Measurements from ENCODE around the gene PDS5B. TPM values are rescaled to one million over a fixed set of nuclear protein-coding genes. Genes with fewer than 3 reads are reported as not detected.

PDS5B gene
- polyA plus RNA-seq, 4 donors, result 6.5 to 26.5 (median 7.8) TPM

DNA sequence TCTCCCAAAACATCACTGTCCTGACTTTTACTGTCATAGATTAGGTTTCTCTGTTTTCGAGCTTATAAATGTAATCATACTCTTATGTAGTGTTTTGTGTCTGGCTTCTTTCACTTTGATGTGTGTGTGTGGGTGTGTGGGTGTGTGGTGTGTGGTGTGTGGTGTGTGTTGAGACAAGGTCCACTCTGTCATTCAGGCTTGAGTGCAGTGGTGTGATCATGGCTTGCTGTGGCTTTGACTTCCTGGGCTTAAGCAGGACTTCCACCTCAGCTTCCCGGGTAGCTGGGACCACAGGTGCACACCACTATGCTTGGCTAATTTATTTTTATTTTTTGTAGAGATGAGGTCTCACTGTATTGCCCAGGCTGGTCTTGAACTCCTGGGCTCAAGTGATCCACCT, 59.6 kb downstream of the PDS5B start:
- WGBS, 3 donors, result 58 to 75% (median 66%) methylated on average over 2 of the region's 2 CpGs
- DNase-seq, result no peak
- peaks cover 0 to 4% (median 0%) of the 10 kb centered on the region in 3 donors for H3K4me1 ChIP-seq (ENCODE audit: control insufficient read depth in 3 of 3, insufficient read depth in 2 of 3, low read depth in 1 of 3, low read length in 2 of 3)
- FAIRE-seq, result no peak
- H3K27ac ChIP-seq (ENCODE audit: low read depth in 1 of 3, low read length in 2 of 3), result no peak overlapping the region
- no peaks in the 10 kb centered on the region for H3K27me3 ChIP-seq (ENCODE audit: control insufficient read depth in 3 of 3, insufficient read depth in 3 of 3, low read length in 3 of 3)
- H3K36me3 ChIP-seq (ENCODE audit: control insufficient read depth in 3 of 3, insufficient read depth in 2 of 3, low read depth in 1 of 3, low read length in 3 of 3), result peaks cover 0 to 2% (median 0%) of the 10 kb centered on the region in 3 donors
- no peaks in the 10 kb centered on the region for H3K9me3 ChIP-seq (ENCODE audit: control insufficient read depth in 2 of 2, insufficient read depth in 1 of 2, low read depth in 1 of 2, low read length in 1 of 2)
- H3K4me3 ChIP-seq (ENCODE audit: low read depth in 1 of 3, low read length in 3 of 3), result no peak overlapping the region

DNA sequence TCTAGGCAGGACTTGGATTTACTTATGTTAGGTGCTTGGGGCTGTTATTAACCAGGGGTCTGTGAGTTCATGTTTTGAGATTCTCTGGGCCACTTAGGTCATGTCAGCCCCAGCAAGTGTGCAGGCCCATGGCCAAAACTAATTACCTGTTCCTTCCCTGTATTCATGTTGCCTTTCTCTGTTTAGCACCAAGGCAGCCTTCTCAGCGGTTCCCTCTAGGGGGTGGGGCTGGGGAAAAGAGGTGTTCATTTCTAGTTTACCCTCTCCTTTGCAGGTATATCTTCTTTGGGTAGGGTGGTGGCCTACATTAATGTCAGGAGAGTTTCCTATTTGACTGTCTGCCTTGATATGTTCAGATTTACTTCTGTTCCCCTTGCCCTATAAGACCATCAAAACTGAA, 61.7 kb downstream of the PDS5B start:
- Histone ChIP-seq H3K27me3 (ENCODE audit: control insufficient read depth in 3 of 3, insufficient read depth in 3 of 3, low read length in 3 of 3) (no peaks in the 10 kb centered on the region), H3K9me3 (ENCODE audit: control insufficient read depth in 2 of 2, insufficient read depth in 1 of 2, low read depth in 1 of 2, low read length in 1 of 2) (no peaks in the 10 kb centered on the region), H3K4me1 (ENCODE audit: control insufficient read depth in 3 of 3, insufficient read depth in 2 of 3, low read depth in 1 of 3, low read length in 2 of 3) (peaks cover 0 to 4% (median 0%) of the 10 kb centered on the region in 3 donors), H3K27ac (ENCODE audit: low read depth in 1 of 3, low read length in 2 of 3) (no peak overlapping the region), H3K36me3 (ENCODE audit: control insufficient read depth in 3 of 3, insufficient read depth in 2 of 3, low read depth in 1 of 3, low read length in 3 of 3) (peaks cover 0 to 6% (median 0%) of the 10 kb centered on the region in 3 donors), H3K4me3 (ENCODE audit: low read depth in 1 of 3, low read length in 3 of 3) (no peak overlapping the region)
- WGBS, 3 donors, result 56 to 83% (median 74%) methylated on average over 1 of the region's 1 CpG
- DNase-seq, result no peak
- FAIRE-seq, result no peak

DNA sequence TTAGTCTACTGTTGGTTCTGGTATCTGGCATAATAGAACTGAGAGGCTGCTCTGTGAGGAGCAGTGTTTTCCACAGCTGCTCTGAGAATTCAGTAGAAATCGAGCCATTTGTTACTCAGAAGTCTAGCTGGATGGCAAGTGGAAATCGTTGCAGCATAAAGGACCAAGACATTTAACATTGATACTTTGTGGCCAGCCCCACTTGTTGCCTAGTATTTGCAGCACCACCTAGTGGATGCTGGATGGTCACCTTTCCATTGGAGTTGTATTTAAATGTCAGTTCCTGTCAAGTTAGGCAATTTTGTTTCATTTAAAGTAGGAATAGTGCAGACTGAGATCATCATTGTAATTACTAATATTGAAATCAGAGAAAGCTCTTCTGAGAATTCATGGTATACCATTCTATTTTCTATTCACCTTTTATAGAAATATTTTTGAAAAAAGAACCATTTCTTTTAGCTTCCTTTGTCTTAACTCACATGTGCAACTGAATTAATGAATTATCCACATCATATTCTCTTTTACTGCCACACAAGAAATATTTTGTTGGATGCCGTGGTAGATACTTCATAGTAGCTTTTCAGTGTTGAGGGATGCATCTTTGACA, 64.6 kb downstream of the PDS5B start:
- WGBS, 3 donors, result 20 to 26% (median 24%) methylated on average over 3 of the region's 3 CpGs
- DNase-seq (peak; percentile 70 to 76), FAIRE-seq (no peak)
- Histone ChIP-seq H3K36me3 (ENCODE audit: control insufficient read depth in 3 of 3, insufficient read depth in 2 of 3, low read depth in 1 of 3, low read length in 3 of 3) (peaks cover 0 to 11% (median 0%) of the 10 kb centered on the region in 3 donors), H3K27ac (ENCODE audit: low read depth in 1 of 3, low read length in 2 of 3) (no peak overlapping the region), H3K4me1 (ENCODE audit: control insufficient read depth in 3 of 3, insufficient read depth in 2 of 3, low read depth in 1 of 3, low read length in 2 of 3) (peaks cover 0 to 4% (median 0%) of the 10 kb centered on the region in 3 donors), H3K9me3 (ENCODE audit: control insufficient read depth in 2 of 2, insufficient read depth in 1 of 2, low read depth in 1 of 2, low read length in 1 of 2) (peaks cover 0 to 3% of the 10 kb centered on the region in 2 donors), H3K4me3 (ENCODE audit: low read depth in 1 of 3, low read length in 3 of 3) (no peak overlapping the region), H3K27me3 (ENCODE audit: control insufficient read depth in 3 of 3, insufficient read depth in 3 of 3, low read length in 3 of 3) (no peaks in the 10 kb centered on the region)

DNA sequence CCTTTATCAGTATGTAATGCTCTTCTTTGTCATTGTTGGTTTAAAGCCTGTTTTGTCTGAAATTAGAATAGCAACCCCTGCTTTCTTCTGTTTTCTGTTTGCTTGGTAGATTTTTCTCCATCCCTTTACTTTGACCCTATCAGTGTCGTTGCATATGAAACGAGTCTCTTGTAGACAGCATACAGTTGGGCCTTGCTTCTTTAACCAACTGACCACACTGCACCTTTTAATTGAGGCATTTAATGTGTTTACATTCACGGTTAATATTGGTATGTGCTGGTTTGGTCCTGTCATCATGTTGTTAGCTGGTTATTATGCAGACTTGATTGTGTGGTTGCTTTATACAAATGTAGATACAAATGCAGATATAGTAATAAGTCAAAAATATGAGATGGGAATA, 71.1 kb downstream of the PDS5B start:
- FAIRE-seq (no peak), DNase-seq (no peak)
- Histone ChIP-seq H3K36me3 (ENCODE audit: control insufficient read depth in 3 of 3, insufficient read depth in 2 of 3, low read depth in 1 of 3, low read length in 3 of 3) (peaks cover 0 to 14% (median 0%) of the 10 kb centered on the region in 3 donors), H3K27me3 (ENCODE audit: control insufficient read depth in 3 of 3, insufficient read depth in 3 of 3, low read length in 3 of 3) (no peaks in the 10 kb centered on the region), H3K4me1 (ENCODE audit: control insufficient read depth in 3 of 3, insufficient read depth in 2 of 3, low read depth in 1 of 3, low read length in 2 of 3) (no peaks in the 10 kb centered on the region), H3K4me3 (ENCODE audit: low read depth in 1 of 3, low read length in 3 of 3) (no peak overlapping the region), H3K27ac (ENCODE audit: low read depth in 1 of 3, low read length in 2 of 3) (no peak overlapping the region), H3K9me3 (ENCODE audit: control insufficient read depth in 2 of 2, insufficient read depth in 1 of 2, low read depth in 1 of 2, low read length in 1 of 2) (peaks cover 0 to 3% of the 10 kb centered on the region in 2 donors)
- WGBS, 3 donors, result 96 to 97% (median 96%) methylated on average over 3 of the region's 3 CpGs

DNA sequence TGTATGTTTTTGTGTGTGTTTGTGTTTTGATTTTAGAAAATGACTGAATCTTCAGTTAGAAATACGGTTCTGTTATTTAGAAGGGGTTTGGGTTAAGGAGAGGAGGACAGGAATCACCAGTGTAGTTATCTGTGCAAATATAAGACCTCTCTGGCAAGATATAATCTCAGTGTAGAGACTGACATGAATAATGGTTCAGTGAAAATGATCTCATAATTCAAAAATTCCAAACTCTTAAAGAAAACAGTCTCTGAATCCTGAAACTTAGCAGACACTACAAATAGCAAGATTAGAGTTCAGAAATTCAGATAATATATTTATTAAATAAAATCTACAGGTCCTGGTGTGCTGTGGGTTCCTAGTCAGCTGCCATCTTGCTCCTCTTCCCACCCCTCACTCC, 73.5 kb downstream of the PDS5B start:
- 81 to 100% (median 92%) methylated on average over 1 of the region's 1 CpG for WGBS, 3 donors
- Histone ChIP-seq H3K4me1 (ENCODE audit: control insufficient read depth in 3 of 3, insufficient read depth in 2 of 3, low read depth in 1 of 3, low read length in 2 of 3) (no peaks in the 10 kb centered on the region), H3K27me3 (ENCODE audit: control insufficient read depth in 3 of 3, insufficient read depth in 3 of 3, low read length in 3 of 3) (no peaks in the 10 kb centered on the region), H3K9me3 (ENCODE audit: control insufficient read depth in 2 of 2, insufficient read depth in 1 of 2, low read depth in 1 of 2, low read length in 1 of 2) (peaks cover 0 to 3% of the 10 kb centered on the region in 2 donors), H3K36me3 (ENCODE audit: control insufficient read depth in 3 of 3, insufficient read depth in 2 of 3, low read depth in 1 of 3, low read length in 3 of 3) (peaks cover 0 to 14% (median 0%) of the 10 kb centered on the region in 3 donors), H3K27ac (ENCODE audit: low read depth in 1 of 3, low read length in 2 of 3) (no peak overlapping the region), H3K4me3 (ENCODE audit: low read depth in 1 of 3, low read length in 3 of 3) (no peak overlapping the region)
- DNase-seq, result no peak
- FAIRE-seq, result no peak

DNA sequence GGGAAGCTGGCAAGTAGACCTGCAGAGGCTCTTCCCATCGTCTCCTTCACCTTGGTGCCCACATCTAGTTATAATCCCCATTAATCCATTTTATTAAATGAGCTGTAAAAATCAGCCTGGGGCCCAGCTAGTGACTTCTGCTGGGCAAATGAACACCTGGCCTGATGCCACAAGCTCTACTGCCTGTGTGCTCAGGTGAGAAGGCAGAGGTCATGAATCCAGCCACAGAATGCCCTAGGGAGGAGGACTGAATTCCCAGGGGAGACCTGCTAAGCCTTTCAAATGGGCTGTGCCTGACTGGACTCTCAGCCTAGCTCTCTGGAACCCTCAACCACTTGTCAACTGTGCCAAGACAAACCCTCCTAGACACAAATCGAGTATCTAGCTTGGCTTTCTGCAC, 74.0 kb downstream of the PDS5B start:
- DNase-seq, result peak in 1 of 2 donors; percentile 12
- Histone ChIP-seq H3K27me3 (ENCODE audit: control insufficient read depth in 3 of 3, insufficient read depth in 3 of 3, low read length in 3 of 3) (no peaks in the 10 kb centered on the region), H3K36me3 (ENCODE audit: control insufficient read depth in 3 of 3, insufficient read depth in 2 of 3, low read depth in 1 of 3, low read length in 3 of 3) (peaks cover 0 to 14% (median 0%) of the 10 kb centered on the region in 3 donors), H3K9me3 (ENCODE audit: control insufficient read depth in 2 of 2, insufficient read depth in 1 of 2, low read depth in 1 of 2, low read length in 1 of 2) (peaks cover 0 to 3% of the 10 kb centered on the region in 2 donors), H3K4me3 (ENCODE audit: low read depth in 1 of 3, low read length in 3 of 3) (no peak overlapping the region), H3K27ac (ENCODE audit: low read depth in 1 of 3, low read length in 2 of 3) (no peak overlapping the region), H3K4me1 (ENCODE audit: control insufficient read depth in 3 of 3, insufficient read depth in 2 of 3, low read depth in 1 of 3, low read length in 2 of 3) (no peaks in the 10 kb centered on the region)
- FAIRE-seq, result no peak
- 40 to 62% (median 50%) methylated on average over 2 of the region's 2 CpGs for WGBS, 3 donors

DNA sequence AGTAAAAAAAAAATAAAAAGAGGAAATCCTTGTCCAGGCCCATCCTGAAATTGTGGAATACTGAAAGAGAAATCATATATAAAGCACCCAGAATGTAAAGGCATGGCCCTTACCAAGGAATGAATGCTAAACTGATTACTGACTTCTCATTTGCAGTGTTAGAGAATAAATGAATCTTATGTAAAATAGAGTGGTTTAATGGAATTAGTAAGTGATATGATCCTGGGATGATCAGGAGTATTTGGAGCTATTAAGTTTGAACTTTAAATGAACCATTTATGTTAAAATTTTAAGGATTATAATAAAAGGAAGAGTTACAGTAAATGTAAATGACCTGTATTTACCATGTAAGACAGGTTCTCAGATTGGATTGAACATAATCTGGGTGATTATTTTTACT, 75.4 kb downstream of the PDS5B start:
- Histone ChIP-seq H3K9me3 (ENCODE audit: control insufficient read depth in 2 of 2, insufficient read depth in 1 of 2, low read depth in 1 of 2, low read length in 1 of 2) (no peaks in the 10 kb centered on the region), H3K4me3 (ENCODE audit: low read depth in 1 of 3, low read length in 3 of 3) (no peak overlapping the region), H3K4me1 (ENCODE audit: control insufficient read depth in 3 of 3, insufficient read depth in 2 of 3, low read depth in 1 of 3, low read length in 2 of 3) (no peaks in the 10 kb centered on the region), H3K36me3 (ENCODE audit: control insufficient read depth in 3 of 3, insufficient read depth in 2 of 3, low read depth in 1 of 3, low read length in 3 of 3) (peaks cover 0 to 12% (median 0%) of the 10 kb centered on the region in 3 donors), H3K27ac (ENCODE audit: low read depth in 1 of 3, low read length in 2 of 3) (no peak overlapping the region), H3K27me3 (ENCODE audit: control insufficient read depth in 3 of 3, insufficient read depth in 3 of 3, low read length in 3 of 3) (no peaks in the 10 kb centered on the region)
- no peak for FAIRE-seq
- no peak for DNase-seq

DNA sequence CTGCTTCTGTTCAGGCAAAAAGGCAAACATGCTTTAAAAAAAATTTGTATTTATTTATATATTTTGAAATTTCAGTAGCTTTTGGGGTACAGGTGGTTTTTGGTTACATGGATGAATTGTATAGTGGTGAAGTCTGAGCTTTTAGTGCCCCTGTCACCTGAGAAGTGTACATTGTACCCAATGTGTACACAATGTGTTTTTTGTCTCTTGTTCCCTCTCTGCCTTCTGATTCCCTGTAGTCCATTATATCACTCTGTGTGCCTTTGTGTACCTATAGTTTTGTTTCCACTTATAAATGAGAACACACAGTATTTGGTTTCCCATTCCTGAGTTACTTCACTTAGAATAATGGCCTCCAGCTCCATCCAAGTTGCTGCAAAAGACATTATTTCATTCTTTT, 77.4 kb downstream of the PDS5B start:
- Histone ChIP-seq H3K4me3 (ENCODE audit: low read depth in 1 of 3, low read length in 3 of 3) (no peak overlapping the region), H3K9me3 (ENCODE audit: control insufficient read depth in 2 of 2, insufficient read depth in 1 of 2, low read depth in 1 of 2, low read length in 1 of 2) (no peaks in the 10 kb centered on the region), H3K36me3 (ENCODE audit: control insufficient read depth in 3 of 3, insufficient read depth in 2 of 3, low read depth in 1 of 3, low read length in 3 of 3) (peaks cover 0 to 12% (median 0%) of the 10 kb centered on the region in 3 donors), H3K4me1 (ENCODE audit: control insufficient read depth in 3 of 3, insufficient read depth in 2 of 3, low read depth in 1 of 3, low read length in 2 of 3) (no peaks in the 10 kb centered on the region), H3K27me3 (ENCODE audit: control insufficient read depth in 3 of 3, insufficient read depth in 3 of 3, low read length in 3 of 3) (no peaks in the 10 kb centered on the region), H3K27ac (ENCODE audit: low read depth in 1 of 3, low read length in 2 of 3) (no peak overlapping the region)
- no peak for FAIRE-seq
- no peak for DNase-seq

DNA sequence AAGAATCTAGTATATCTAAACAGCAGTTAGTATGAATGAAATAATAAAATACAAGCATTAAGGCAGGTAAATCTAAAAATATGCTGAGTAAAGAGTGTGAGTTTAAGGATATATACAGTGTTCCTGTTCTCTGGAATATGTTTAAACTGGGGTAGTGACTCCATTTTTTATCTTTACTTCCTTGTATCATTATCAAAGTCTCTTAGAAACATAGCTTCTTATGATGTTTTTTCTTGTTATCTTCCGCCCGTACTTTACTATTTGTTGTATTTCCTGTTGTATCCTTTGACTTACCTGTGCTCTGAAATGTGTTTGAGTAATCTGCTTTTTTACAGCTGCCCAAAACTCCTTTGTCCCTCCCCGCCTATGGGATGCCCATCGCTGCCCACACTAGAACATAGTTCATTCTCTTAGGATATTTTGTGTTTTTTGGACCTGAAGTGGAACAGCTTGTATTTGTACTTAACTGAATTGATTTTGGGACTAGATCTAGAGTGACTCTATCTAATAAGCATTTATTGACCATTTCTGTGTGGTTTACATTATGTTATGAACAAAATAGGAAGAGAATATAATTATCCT, 80.8 kb downstream of the PDS5B start:
- H3K27me3 ChIP-seq (ENCODE audit: control insufficient read depth in 3 of 3, insufficient read depth in 3 of 3, low read length in 3 of 3), result no peaks in the 10 kb centered on the region
- H3K4me1 ChIP-seq (ENCODE audit: control insufficient read depth in 3 of 3, insufficient read depth in 2 of 3, low read depth in 1 of 3, low read length in 2 of 3), result no peaks in the 10 kb centered on the region
- DNase-seq, result peak in 1 of 2 donors; percentile 16
- H3K36me3 ChIP-seq (ENCODE audit: control insufficient read depth in 3 of 3, insufficient read depth in 2 of 3, low read depth in 1 of 3, low read length in 3 of 3), result peaks cover 0 to 8% (median 0%) of the 10 kb centered on the region in 3 donors
- no peak for FAIRE-seq
- WGBS, 3 donors, result 61 to 72% (median 71%) methylated on average over 4 of the region's 4 CpGs
- H3K9me3 ChIP-seq (ENCODE audit: control insufficient read depth in 2 of 2, insufficient read depth in 1 of 2, low read depth in 1 of 2, low read length in 1 of 2), result no peaks in the 10 kb centered on the region
- H3K4me3 ChIP-seq (ENCODE audit: low read depth in 1 of 3, low read length in 3 of 3), result no peak overlapping the region
- peak overlapping the region in 2 of 3 donors; percentile 36 to 62 for H3K27ac ChIP-seq (ENCODE audit: low read depth in 1 of 3, low read length in 2 of 3)
